ENCODE data around the gene OAS2. TPM values are rescaled to one million over a fixed set of nuclear protein-coding genes. Genes with fewer than 3 reads are reported as not detected.

The OAS2 gene
- 1 to 10 TPM; 1.6 to 2.3 TPM for total RNA-seq

GRCh38 chr12:112978163-112979040, at the start of gene OAS2:
TSS of gene OAS2 (plus strand) at chr12:112978519. CDS start at chr12:112978609, 90 bp downstream.
- peak in 2 of 3 donors; percentile 56 to 61 for TF ChIP-seq POLR2A (IDR thresholded peaks at IDR 0.05)
- TF ChIP-seq, protein P1, sequence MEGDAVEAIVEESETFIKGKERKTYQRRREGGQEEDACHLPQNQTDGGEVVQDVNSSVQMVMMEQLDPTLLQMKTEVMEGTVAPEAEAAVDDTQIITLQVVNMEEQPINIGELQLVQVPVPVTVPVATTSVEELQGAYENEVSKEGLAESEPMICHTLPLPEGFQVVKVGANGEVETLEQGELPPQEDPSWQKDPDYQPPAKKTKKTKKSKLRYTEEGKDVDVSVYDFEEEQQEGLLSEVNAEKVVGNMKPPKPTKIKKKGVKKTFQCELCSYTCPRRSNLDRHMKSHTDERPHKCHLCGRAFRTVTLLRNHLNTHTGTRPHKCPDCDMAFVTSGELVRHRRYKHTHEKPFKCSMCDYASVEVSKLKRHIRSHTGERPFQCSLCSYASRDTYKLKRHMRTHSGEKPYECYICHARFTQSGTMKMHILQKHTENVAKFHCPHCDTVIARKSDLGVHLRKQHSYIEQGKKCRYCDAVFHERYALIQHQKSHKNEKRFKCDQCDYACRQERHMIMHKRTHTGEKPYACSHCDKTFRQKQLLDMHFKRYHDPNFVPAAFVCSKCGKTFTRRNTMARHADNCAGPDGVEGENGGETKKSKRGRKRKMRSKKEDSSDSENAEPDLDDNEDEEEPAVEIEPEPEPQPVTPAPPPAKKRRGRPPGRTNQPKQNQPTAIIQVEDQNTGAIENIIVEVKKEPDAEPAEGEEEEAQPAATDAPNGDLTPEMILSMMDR (IDR thresholded peaks at IDR 0.05) = no peak
- peak within 1 kb of the TSS; percentile 19 to 80 (median 59) for H3K27ac ChIP-seq
- ATAC-seq (peak; percentile 81), DNase-seq (peak; percentile 22 to 64 (median 44))
- H3K27me3 ChIP-seq = no peaks in the 10 kb centered on the region
- H3K36me3 ChIP-seq (replicated peaks in 1 of 2; ENCODE audit: insufficient read depth in 1 of 2, low read depth in 2 of 2) = no peaks in the 10 kb centered on the region
- H3K9me3 ChIP-seq = no peaks in the 10 kb centered on the region
- intact Hi-C loops (cut with DNase I) = no loop called here
- H3K4me1 ChIP-seq = no peaks in the 10 kb centered on the region
- H3K4me3 ChIP-seq = no peak within 1 kb of the TSS
- 41 to 60% methylated on average over 8 to 19 of the region's 19 CpGs for WGBS, 2 donors

- no peak for TF ChIP-seq POLR2A (IDR thresholded peaks at IDR 0.05)
- TF ChIP-seq, protein P1 (IDR thresholded peaks at IDR 0.05) = no peak
- Histone ChIP-seq H3K36me3 (replicated peaks in 1 of 2; ENCODE audit: insufficient read depth in 1 of 2, low read depth in 2 of 2) (no peaks in the 10 kb centered on the region), H3K4me3 (no peak overlapping the region), H3K27me3 (no peaks in the 10 kb centered on the region), H3K27ac (no peak overlapping the region), H3K9me3 (no peaks in the 10 kb centered on the region), H3K4me1 (peaks cover 11% of the 10 kb centered on the region)
- 83 to 86% methylated on average over 1 of the region's 1 CpG for WGBS, 2 donors
- intact Hi-C loops (cut with DNase I) = no loop called here
- DNase-seq (no peak), ATAC-seq (no peak)
Measured at GRCh38 chr12:112928978-112929377, 49.3 kb upstream of the OAS2 start.

GRCh38 chr12:112929715-112930114, 48.6 kb upstream of the OAS2 start:
- H3K36me3 ChIP-seq (replicated peaks in 1 of 2; ENCODE audit: insufficient read depth in 1 of 2, low read depth in 2 of 2) = no peaks in the 10 kb centered on the region
- 87 to 88% methylated on average over 3 of the region's 3 CpGs for WGBS, 2 donors
- H3K4me1 ChIP-seq = peaks cover 8% of the 10 kb centered on the region
- H3K27ac ChIP-seq = no peak overlapping the region
- intact Hi-C loops (cut with DNase I) = no loop called here
- no peak overlapping the region for H3K4me3 ChIP-seq
- H3K27me3 ChIP-seq = no peaks in the 10 kb centered on the region
- TF ChIP-seq POLR2A (IDR thresholded peaks at IDR 0.05) = no peak
- TF ChIP-seq, protein P1 (IDR thresholded peaks at IDR 0.05) = no peak
- no peak for DNase-seq
- no peaks in the 10 kb centered on the region for H3K9me3 ChIP-seq
- no peak for ATAC-seq

DNA sequence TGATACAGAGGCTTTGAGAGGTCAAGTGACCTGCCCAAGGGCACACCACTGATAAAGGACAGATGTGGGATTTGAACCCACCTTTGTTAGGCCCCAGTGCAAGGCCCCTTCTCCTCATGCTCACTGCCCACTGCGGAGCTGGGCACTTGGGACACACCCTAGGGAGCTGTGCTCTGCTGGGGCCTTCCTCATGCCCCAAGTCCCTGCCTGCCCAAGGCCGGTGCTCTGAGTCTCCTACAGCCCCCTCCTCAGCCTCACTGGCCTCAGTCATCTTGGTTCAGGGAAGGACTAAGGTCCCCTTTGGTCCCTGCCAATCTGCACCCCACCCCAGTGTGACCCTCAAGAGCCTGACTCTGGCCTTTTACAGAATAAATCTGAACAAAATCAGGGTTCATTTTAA, 48.0 kb upstream of the OAS2 start:
- intact Hi-C loops (cut with DNase I) = no loop called here
- no peak for DNase-seq
- peaks cover 2% of the 10 kb centered on the region for H3K4me1 ChIP-seq
- no peak overlapping the region for H3K4me3 ChIP-seq
- no peak for ATAC-seq
- H3K27ac ChIP-seq = no peak overlapping the region
- H3K27me3 ChIP-seq = no peaks in the 10 kb centered on the region
- no peaks in the 10 kb centered on the region for H3K36me3 ChIP-seq (replicated peaks in 1 of 2; ENCODE audit: insufficient read depth in 1 of 2, low read depth in 2 of 2)
- 69 to 100% methylated on average over 1 to 2 of the region's 2 CpGs for WGBS, 2 donors
- TF ChIP-seq, protein P1 (IDR thresholded peaks at IDR 0.05) = no peak
- TF ChIP-seq POLR2A (IDR thresholded peaks at IDR 0.05) = no peak
- no peaks in the 10 kb centered on the region for H3K9me3 ChIP-seq

Measured in body of pancreas (tissue), 4 donors.